AG04449 (cell line): Measurements from ENCODE around the gene RPS6KA5.

Source experiments
- CTCF ChIA-PET: fragments of 350-600 bp; formaldehyde crosslinking; extraction: SDS; loops from one replicate; lab custom pipeline; 2021; ENCODE audit warnings: antibody characterized with exemption; lab: Yijun Ruan, JAX
- POLR2A ChIA-PET: fragments of 400-600, 350-600 bp; formaldehyde crosslinking; extraction: SDS; loops from one replicate; lab custom pipeline; 2020; ENCODE audit warnings: antibody characterized with exemption, inconsistent platforms; lab: Yijun Ruan, JAX
- DNase-seq: peaks from one replicate; pipeline ENCODE4 v3.0.0-alpha.2; 2010; ENCODE audit warnings: low read depth, low spot score
- H3K4me3 ChIP-seq: 2 replicates; pipeline ENCODE4 v1.5.1; 2011; ENCODE audit warnings: low read depth, mild to moderate bottlenecking, control low read depth, low read length
- TF ChIP-seq, protein P1 (sequence below): IDR thresholded peaks from one replicate; pipeline ENCODE4 v1.5.1; 2011; ENCODE audit warnings: mild to moderate bottlenecking, moderate library complexity, low read length, control low read depth, inconsistent platforms; ENCODE audit not compliant: insufficient read depth; ENCODE audit errors: missing control alignments

Gene RPS6KA5

DNA sequence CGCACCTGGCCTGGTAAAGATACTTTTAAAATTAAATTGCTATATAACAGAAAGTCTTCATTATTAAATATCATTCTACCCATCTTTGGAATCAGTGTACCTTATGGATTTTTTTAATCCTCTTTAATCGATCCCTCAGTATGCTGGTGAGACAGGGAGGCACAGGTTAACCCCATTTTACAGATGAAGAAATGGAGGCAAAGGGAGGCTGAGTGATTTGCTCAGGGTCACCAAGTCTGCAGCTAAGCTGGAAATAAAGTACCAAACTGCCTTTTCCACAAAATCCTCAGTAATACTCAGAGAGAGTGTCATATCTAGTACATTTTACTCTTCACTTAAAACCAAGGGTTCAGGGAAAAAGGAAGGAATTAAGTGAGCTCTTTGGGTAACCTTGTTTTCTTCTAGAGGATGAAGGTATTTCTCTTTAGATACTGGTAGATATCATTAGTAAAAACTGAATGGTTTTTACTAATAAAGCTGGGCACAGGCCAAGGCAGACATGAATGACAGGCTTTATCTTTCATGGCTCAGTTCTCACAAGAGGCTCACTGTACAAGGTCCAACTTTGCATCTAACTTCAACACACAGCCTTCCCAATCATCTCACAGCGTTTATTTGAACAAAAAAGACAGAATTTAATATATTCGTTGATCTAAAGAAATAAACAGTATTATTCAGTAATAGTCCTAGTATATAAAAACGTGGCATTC, 209.0 kb downstream of the RPS6KA5 start:
- TF ChIP-seq, protein P1, sequence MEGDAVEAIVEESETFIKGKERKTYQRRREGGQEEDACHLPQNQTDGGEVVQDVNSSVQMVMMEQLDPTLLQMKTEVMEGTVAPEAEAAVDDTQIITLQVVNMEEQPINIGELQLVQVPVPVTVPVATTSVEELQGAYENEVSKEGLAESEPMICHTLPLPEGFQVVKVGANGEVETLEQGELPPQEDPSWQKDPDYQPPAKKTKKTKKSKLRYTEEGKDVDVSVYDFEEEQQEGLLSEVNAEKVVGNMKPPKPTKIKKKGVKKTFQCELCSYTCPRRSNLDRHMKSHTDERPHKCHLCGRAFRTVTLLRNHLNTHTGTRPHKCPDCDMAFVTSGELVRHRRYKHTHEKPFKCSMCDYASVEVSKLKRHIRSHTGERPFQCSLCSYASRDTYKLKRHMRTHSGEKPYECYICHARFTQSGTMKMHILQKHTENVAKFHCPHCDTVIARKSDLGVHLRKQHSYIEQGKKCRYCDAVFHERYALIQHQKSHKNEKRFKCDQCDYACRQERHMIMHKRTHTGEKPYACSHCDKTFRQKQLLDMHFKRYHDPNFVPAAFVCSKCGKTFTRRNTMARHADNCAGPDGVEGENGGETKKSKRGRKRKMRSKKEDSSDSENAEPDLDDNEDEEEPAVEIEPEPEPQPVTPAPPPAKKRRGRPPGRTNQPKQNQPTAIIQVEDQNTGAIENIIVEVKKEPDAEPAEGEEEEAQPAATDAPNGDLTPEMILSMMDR: no peak
- H3K4me3 ChIP-seq: no peak overlapping the region
- DNase-seq: no peak
- CTCF ChIA-PET: no interaction called here
- POLR2A ChIA-PET: no interaction called here

GRCh38 chr14:90850487-90850886, 210.0 kb downstream of the RPS6KA5 start:
- DNase-seq: no peak
- TF ChIP-seq, protein P1: no peak
- ChIA-PET CTCF (interaction anchor here (1.1 kb wide), 1 partner anchor 34 kb away, joined by 3 read pairs; the partner anchor contains the start of gene TTC7B), POLR2A (no interaction called here)
- no peak overlapping the region for H3K4me3 ChIP-seq

DNA sequence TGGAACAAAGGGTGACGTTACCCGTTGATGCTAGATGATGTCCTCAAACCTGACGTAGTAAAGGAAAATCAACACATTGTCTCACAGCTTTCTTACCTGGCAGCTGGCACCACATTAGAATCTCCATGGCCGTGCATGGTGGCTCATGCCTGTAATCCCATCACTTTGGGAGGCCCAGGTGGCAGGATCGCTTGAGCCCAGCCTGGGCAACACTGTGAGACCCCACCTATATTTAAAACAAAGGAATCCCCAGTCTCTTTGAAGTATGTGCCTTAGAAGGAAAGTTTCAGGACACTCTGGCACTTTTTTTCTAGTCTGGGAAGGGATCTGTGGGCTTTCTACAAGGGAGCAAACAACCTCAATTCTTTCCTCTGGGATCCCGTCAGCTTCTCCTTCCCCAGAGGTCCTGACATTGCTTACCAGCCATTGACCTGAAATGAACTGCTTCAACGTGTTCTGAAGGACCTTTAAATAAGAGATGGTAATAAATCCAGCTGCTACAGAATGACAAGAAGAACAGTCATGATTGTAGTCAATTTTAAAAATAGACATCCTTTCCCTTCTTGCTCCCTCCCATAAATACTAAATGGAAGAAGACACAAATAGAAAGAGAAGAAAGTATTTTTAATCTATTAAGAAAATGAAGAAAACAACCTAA, 210.5 kb downstream of the RPS6KA5 start:
- no peak overlapping the region for H3K4me3 ChIP-seq
- DNase-seq: no peak
- TF ChIP-seq, protein P1: no peak
- ChIA-PET CTCF (interaction anchor here (1.1 kb wide), 1 partner anchor 34 kb away, joined by 3 read pairs; the partner anchor contains the start of gene TTC7B), POLR2A (no interaction called here)

- ChIA-PET CTCF (interaction anchor here (1.1 kb wide), 2 partner anchors 33 to 89 kb away, joined by 3 to 4 read pairs; partner anchors contain the start of gene TTC7B), POLR2A (no interaction called here)
- no peak overlapping the region for H3K4me3 ChIP-seq
- no peak for DNase-seq
- TF ChIP-seq, protein P1: no peak
Observed at GRCh38 chr14:90848944-90849731, 211.3 kb downstream of the RPS6KA5 start.

DNA sequence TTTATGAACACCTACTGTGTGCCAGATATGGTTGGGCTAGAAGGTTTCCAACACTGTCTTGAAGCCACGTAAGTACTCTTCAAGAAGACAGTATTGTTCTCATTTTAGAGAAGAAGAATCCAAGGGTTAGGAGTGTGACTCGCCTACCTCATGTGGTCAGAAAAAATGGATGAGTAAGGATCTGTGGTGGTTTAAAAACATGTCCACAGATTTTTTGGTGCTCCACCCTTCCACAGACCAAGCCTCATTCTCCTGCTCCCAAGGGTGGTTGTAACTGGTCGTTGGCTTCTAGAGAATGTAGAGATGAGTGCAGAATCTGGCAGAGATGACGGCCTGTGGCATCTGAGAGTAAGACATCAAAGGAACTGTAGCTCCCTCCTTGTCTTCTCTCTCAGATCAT, 213.9 kb downstream of the RPS6KA5 start:
- peak; percentile 29 for DNase-seq
- CTCF ChIA-PET: interaction anchor here (0.6 kb wide), 1 partner anchor 56 kb away, joined by 3 read pairs; no protein-coding TSS in a partner anchor
- H3K4me3 ChIP-seq: no peak overlapping the region
- POLR2A ChIA-PET: no interaction called here
- TF ChIP-seq, protein P1: no peak
